ENCODE measurements around the gene WDR27. TPM values are rescaled to one million over a fixed set of nuclear protein-coding genes. Genes with fewer than 3 reads are reported as not detected.

WDR27 gene
- total and polyA plus RNA-seq, 2 donors from 2014 or later = 12.3 to 45.0 TPM

- Histone ChIP-seq H3K9ac (ENCODE audit: low read length in 3 of 3) (no peak overlapping the region), H3K9me3 (ENCODE audit: control insufficient read depth in 2 of 3, insufficient read depth in 1 of 3, low read length in 3 of 3) (no peaks in the 10 kb centered on the region), H3K4me3 (ENCODE audit: low read length in 3 of 3) (no peak overlapping the region), H3K4me1 (ENCODE audit: control insufficient read depth in 2 of 3, insufficient read depth in 2 of 3, low read depth in 1 of 3, low read length in 3 of 3) (peaks cover 0 to 3% (median 0%) of the 10 kb centered on the region in 3 donors), H3K27me3 (ENCODE audit: control insufficient read depth, insufficient read depth, low read length) (no peaks in the 10 kb centered on the region), H3K36me3 (ENCODE audit: control insufficient read depth in 2 of 3, insufficient read depth in 3 of 3, low read length in 3 of 3) (no peaks in the 10 kb centered on the region), H3K27ac (ENCODE audit: low read depth in 2 of 2, low read length in 2 of 2) (no peak overlapping the region)
- no peak for DNase-seq
- intact Hi-C loops (cut with DNase I) = no loop called here
- no peak for TF ChIP-seq CTCF (IDR thresholded peaks at IDR 0.05; ENCODE audit: borderline replicate concordance, extremely low read depth, insufficient read depth)
- no peak for FAIRE-seq
These were observed 144.9 kb downstream of the WDR27 start for GRCh38 chr6:169556758-169557548.

GRCh38 chr6:169555971-169556617 is 145.7 kb downstream of the WDR27 start:
- Histone ChIP-seq H3K27ac (ENCODE audit: low read depth in 2 of 2, low read length in 2 of 2) (no peak overlapping the region), H3K4me3 (ENCODE audit: low read length in 3 of 3) (no peak overlapping the region), H3K9ac (ENCODE audit: low read length in 3 of 3) (no peak overlapping the region), H3K27me3 (ENCODE audit: control insufficient read depth, insufficient read depth, low read length) (no peaks in the 10 kb centered on the region), H3K36me3 (ENCODE audit: control insufficient read depth in 2 of 3, insufficient read depth in 3 of 3, low read length in 3 of 3) (no peaks in the 10 kb centered on the region), H3K4me1 (ENCODE audit: control insufficient read depth in 2 of 3, insufficient read depth in 2 of 3, low read depth in 1 of 3, low read length in 3 of 3) (peaks cover 0 to 3% (median 0%) of the 10 kb centered on the region in 3 donors), H3K9me3 (ENCODE audit: control insufficient read depth in 2 of 3, insufficient read depth in 1 of 3, low read length in 3 of 3) (no peaks in the 10 kb centered on the region)
- DNase-seq (no peak), FAIRE-seq (no peak)
- intact Hi-C loops (cut with DNase I) = no loop called here
- TF ChIP-seq CTCF (IDR thresholded peaks at IDR 0.05; ENCODE audit: borderline replicate concordance, extremely low read depth, insufficient read depth) = no peak

GRCh38 chr6:169545982-169546381 is 155.8 kb downstream of the WDR27 start:
- Histone ChIP-seq H3K27ac (ENCODE audit: low read depth in 2 of 2, low read length in 2 of 2) (no peak overlapping the region), H3K36me3 (ENCODE audit: control insufficient read depth in 2 of 3, insufficient read depth in 3 of 3, low read length in 3 of 3) (no peaks in the 10 kb centered on the region), H3K4me1 (ENCODE audit: control insufficient read depth in 2 of 3, insufficient read depth in 2 of 3, low read depth in 1 of 3, low read length in 3 of 3) (no peaks in the 10 kb centered on the region), H3K27me3 (ENCODE audit: control insufficient read depth, insufficient read depth, low read length) (no peaks in the 10 kb centered on the region), H3K9me3 (ENCODE audit: control insufficient read depth in 2 of 3, insufficient read depth in 1 of 3, low read length in 3 of 3) (no peaks in the 10 kb centered on the region), H3K9ac (ENCODE audit: low read length in 3 of 3) (no peak overlapping the region), H3K4me3 (ENCODE audit: low read length in 3 of 3) (no peak overlapping the region)
- TF ChIP-seq CTCF (IDR thresholded peaks at IDR 0.05; ENCODE audit: borderline replicate concordance, extremely low read depth, insufficient read depth) = no peak
- FAIRE-seq (no peak), DNase-seq (no peak)
- intact Hi-C loops (cut with DNase I) = no loop called here

Measured in kidney (tissue), 14 donors.